HG02588 (cell line): ENCODE measurements around the gene TEX51.
A peak's percentile ranks its signal among the peaks of the same experiment; 100 is the strongest.

Source experiments
- ATAC-seq: cut with Tn5 transposase; IDR thresholded peaks from one replicate; pipeline ENCODE4 v1.9.1; 2021; ENCODE audit warnings: mild to moderate bottlenecking, moderate library complexity; ENCODE audit not compliant: unreplicated experiment

Gene TEX51

GRCh38 chr2:126877861-126878565 lies 20.7 kb upstream of the TEX51 start:
- no peak for ATAC-seq

- no peak for ATAC-seq
These were observed 20.1 kb upstream of the TEX51 start for GRCh38 chr2:126878601-126879000.

- no peak for ATAC-seq
These were observed 19.1 kb upstream of the TEX51 start for GRCh38 chr2:126879348-126880298.

GRCh38 chr2:126880324-126880723 lies 18.4 kb upstream of the TEX51 start:
- ATAC-seq: no peak

- no peak for ATAC-seq
These were observed 17.9 kb upstream of the TEX51 start for GRCh38 chr2:126880817-126881216.

- ATAC-seq: no peak
These were observed 17.1 kb upstream of the TEX51 start for GRCh38 chr2:126881591-126881990.

- no peak for ATAC-seq
These were observed 16.5 kb upstream of the TEX51 start for GRCh38 chr2:126882181-126882580.

GRCh38 chr2:126882736-126883665 lies 15.7 kb upstream of the TEX51 start:
- ATAC-seq: no peak

GRCh38 chr2:126883666-126884040 lies 15.0 kb upstream of the TEX51 start:
- no peak for ATAC-seq

GRCh38 chr2:126884861-126885750 lies 13.6 kb upstream of the TEX51 start:
- no peak for ATAC-seq

GRCh38 chr2:126885751-126886210 lies 12.9 kb upstream of the TEX51 start:
- ATAC-seq: no peak

GRCh38 chr2:126886211-126886915 lies 12.3 kb upstream of the TEX51 start:
- ATAC-seq: peak; percentile 67

- ATAC-seq: no peak
These were observed 11.8 kb upstream of the TEX51 start for GRCh38 chr2:126886916-126887280.

GRCh38 chr2:126887506-126887905 lies 11.2 kb upstream of the TEX51 start:
- ATAC-seq: no peak

- no peak for ATAC-seq
These were observed 10.6 kb upstream of the TEX51 start for GRCh38 chr2:126888046-126888445.

- ATAC-seq: no peak
These were observed 9.6 kb upstream of the TEX51 start for GRCh38 chr2:126889071-126889470.

- no peak for ATAC-seq
These were observed 9.1 kb upstream of the TEX51 start for GRCh38 chr2:126889496-126890135.

GRCh38 chr2:126890136-126890510 lies 8.6 kb upstream of the TEX51 start:
- no peak for ATAC-seq
